A673 (cell line): ENCODE measurements around the gene CHD1. TPM values are rescaled to one million over a fixed set of nuclear protein-coding genes. Genes with fewer than 3 reads are reported as not detected.

Source experiments
- BruUV-seq: library from RNA; stranded (reverse); fragments of 400-500 nt; replicated peaks from 2 replicates; lab custom pipeline; 2021; lab: Mats Ljungman, UMichigan
- CTCF ChIA-PET: fragments of 300-600 bp; sonication (Branson Sonifier 250); formaldehyde crosslinking; loops from one replicate; lab custom pipeline; 2022; ENCODE audit warnings: antibody characterized with exemption; lab: Charles Lee
- POLR2A ChIA-PET: fragments of 300-600 bp; sonication (Branson Sonifier 250); formaldehyde crosslinking; loops from one replicate; lab custom pipeline; 2022; ENCODE audit warnings: antibody characterized with exemption; ENCODE audit not compliant: low non-redundant PET; lab: Charles Lee
- DNase-seq: peaks from one replicate; pipeline ENCODE4 v3.0.0-alpha.2; 2015; ENCODE audit warnings: low spot score
- H3K27ac ChIP-seq: fragments of 200-600 bp; sonication (generic); 2 replicates; pipeline ENCODE4 v1.5.1; 2016; ENCODE audit warnings: mixed run types, low read depth, mild to moderate bottlenecking, mixed read lengths, antibody characterized with exemption, low read length; ENCODE audit not compliant: poor library complexity, severe bottlenecking
- H3K27me3 ChIP-seq: fragments of 200-600 bp; sonication (generic); replicated peaks from 2 replicates; pipeline ENCODE4 v1.6.1; 2017; ENCODE audit warnings: mixed run types, low read depth, mild to moderate bottlenecking, mixed read lengths, antibody characterized with exemption, low read length; ENCODE audit not compliant: insufficient read depth, poor library complexity
- H3K36me3 ChIP-seq: fragments of 200-600 bp; sonication (generic); 2 replicates; pipeline ENCODE4 v1.6.1; 2016; ENCODE audit warnings: mixed run types, mild to moderate bottlenecking, mixed read lengths, antibody characterized with exemption, low read length; ENCODE audit not compliant: insufficient read depth, poor library complexity, severe bottlenecking
- H3K4me1 ChIP-seq: fragments of 200-600 bp; sonication (generic); 2 replicates; pipeline ENCODE4 v1.6.1; 2017; ENCODE audit warnings: mixed run types, mild to moderate bottlenecking, mixed read lengths, antibody characterized with exemption, low read length; ENCODE audit not compliant: insufficient read depth, poor library complexity, severe bottlenecking
- H3K4me3 ChIP-seq: fragments of 200-600 bp; sonication (generic); 2 replicates; pipeline ENCODE4 v1.5.1; 2016; ENCODE audit warnings: low read depth, mixed run types, mild to moderate bottlenecking, mixed read lengths, low read length; ENCODE audit not compliant: poor library complexity, severe bottlenecking
- H3K9me3 ChIP-seq: fragments of 200-600 bp; sonication (generic); 2 replicates; pipeline ENCODE4 v1.6.1; 2016; ENCODE audit warnings: mixed run types, low read depth, mild to moderate bottlenecking, mixed read lengths, antibody characterized with exemption, low read length; ENCODE audit not compliant: poor library complexity, severe bottlenecking
- EZH2 ChIP-seq: fragments of 200-600 bp; sonication (generic); IDR thresholded peaks from 2 replicates; pipeline ENCODE4 v1.6.1; 2017; ENCODE audit warnings: borderline replicate concordance, low read depth, mild to moderate bottlenecking, mixed read lengths, antibody characterized with exemption, low read length; ENCODE audit not compliant: poor library complexity, severe bottlenecking
- intact Hi-C: fragments of 100-400 bp; cut with micrococcal nuclease; formaldehyde crosslinking; loops from one replicate; pipeline ENCODE4 v1.10.0; 2022; ENCODE audit not compliant: unreplicated experiment
- total RNA-seq: library from RNA; stranded (reverse); gene quantifications from 2 replicates; pipeline ENCODE4 v1.2.3, GENCODE V29; 2021
- TF ChIP-seq, protein P1 (sequence below): fragments of 300-800, 200-600 bp; sonication (generic); conservative IDR thresholded peaks from 2 replicates; pipeline ENCODE4 v1.5.1; 2017; ENCODE audit warnings: low read depth, mild to moderate bottlenecking, antibody characterized with exemption, low read length, moderate library complexity, mixed read lengths

The CHD1 gene
- total RNA-seq, 1 experiment from 2014 or later: 61.0 TPM

DNA sequence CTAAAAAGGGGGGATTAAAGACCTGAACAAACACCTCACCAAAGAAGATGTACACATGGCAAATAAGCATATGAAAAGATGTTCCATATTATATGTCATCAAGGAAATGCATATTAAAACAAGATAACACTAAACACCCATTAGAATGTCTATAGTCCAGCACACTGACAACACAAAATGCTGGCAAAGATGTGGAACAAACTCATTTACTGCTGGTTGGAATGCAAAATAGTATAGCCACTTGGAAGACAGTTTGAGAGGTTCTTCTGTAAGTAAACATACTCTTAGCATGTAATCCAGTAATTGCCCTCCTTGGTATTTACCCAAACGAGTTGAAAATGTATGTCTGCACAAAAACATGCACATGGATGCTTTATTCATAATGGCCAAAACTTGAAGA, 81.8 kb downstream of the CHD1 start:
- no peak for DNase-seq
- ChIA-PET POLR2A (no interaction called here), CTCF (interaction anchor here (0.6 kb wide), 1 partner anchor 37 kb away, joined by 3 read pairs; no protein-coding TSS in a partner anchor)
- H3K4me3 ChIP-seq: no peak overlapping the region
- H3K27me3 ChIP-seq: no peaks in the 10 kb centered on the region
- H3K4me1 ChIP-seq: no peaks in the 10 kb centered on the region
- no peak for TF ChIP-seq EZH2
- TF ChIP-seq, protein P1, sequence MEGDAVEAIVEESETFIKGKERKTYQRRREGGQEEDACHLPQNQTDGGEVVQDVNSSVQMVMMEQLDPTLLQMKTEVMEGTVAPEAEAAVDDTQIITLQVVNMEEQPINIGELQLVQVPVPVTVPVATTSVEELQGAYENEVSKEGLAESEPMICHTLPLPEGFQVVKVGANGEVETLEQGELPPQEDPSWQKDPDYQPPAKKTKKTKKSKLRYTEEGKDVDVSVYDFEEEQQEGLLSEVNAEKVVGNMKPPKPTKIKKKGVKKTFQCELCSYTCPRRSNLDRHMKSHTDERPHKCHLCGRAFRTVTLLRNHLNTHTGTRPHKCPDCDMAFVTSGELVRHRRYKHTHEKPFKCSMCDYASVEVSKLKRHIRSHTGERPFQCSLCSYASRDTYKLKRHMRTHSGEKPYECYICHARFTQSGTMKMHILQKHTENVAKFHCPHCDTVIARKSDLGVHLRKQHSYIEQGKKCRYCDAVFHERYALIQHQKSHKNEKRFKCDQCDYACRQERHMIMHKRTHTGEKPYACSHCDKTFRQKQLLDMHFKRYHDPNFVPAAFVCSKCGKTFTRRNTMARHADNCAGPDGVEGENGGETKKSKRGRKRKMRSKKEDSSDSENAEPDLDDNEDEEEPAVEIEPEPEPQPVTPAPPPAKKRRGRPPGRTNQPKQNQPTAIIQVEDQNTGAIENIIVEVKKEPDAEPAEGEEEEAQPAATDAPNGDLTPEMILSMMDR: no peak
- H3K27ac ChIP-seq: no peak overlapping the region
- intact Hi-C loops: no loop called here
- BruUV-seq: no TSS peak
- peaks cover 15% of the 10 kb centered on the region for H3K9me3 ChIP-seq
- no peaks in the 10 kb centered on the region for H3K36me3 ChIP-seq

DNA sequence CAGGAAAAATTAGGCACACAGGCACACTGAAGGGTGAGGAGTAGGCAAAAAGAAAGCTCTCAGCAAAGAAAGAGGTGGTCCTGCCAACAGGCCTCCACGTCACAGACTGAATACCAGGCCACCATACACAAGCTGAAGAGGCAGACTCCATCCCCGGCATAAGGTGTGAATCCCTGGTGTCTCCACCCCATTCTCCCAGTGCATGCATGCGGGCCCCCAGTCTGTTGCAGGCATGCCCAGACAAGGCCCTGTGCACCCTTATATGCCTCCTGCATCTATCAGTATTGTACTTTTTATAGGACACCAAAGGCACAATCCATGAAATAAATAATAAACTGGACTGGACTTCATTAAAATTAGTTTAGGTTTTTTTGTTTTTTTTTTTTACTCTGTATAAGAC, 82.3 kb downstream of the CHD1 start:
- POLR2A ChIA-PET: no interaction called here
- CTCF ChIA-PET: no interaction called here
- no TSS peak for BruUV-seq

DNA sequence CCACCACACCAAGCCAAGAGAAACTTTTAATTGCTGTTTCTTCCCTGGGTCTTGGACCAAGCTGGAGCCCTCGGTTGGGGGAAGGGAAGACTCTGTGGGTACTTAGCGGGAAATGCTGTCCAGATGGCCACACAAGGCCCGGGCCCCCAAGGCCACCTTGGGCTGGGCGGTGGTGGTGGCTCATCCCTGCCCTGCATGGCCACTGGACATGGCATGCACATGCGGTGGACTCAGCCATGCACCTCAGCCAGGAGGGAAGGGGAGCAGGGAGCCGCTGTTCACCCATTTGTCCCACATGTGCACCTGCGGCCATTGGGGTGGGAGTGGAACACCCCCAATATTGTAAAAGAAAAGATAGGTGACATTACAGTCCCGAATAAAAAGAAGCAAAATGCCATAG, 82.9 kb downstream of the CHD1 start:
- ChIA-PET CTCF (no interaction called here), POLR2A (no interaction called here)
- H3K27ac ChIP-seq: no peak overlapping the region
- BruUV-seq: no TSS peak
- no peaks in the 10 kb centered on the region for H3K27me3 ChIP-seq
- intact Hi-C loops: no loop called here
- no peak for TF ChIP-seq EZH2
- TF ChIP-seq, protein P1: no peak
- H3K4me1 ChIP-seq: no peaks in the 10 kb centered on the region
- DNase-seq: no peak
- H3K36me3 ChIP-seq: no peaks in the 10 kb centered on the region
- peaks cover 15% of the 10 kb centered on the region for H3K9me3 ChIP-seq
- no peak overlapping the region for H3K4me3 ChIP-seq

More for the DNA sequence above, 82.3 kb downstream of the CHD1 start:
- Histone ChIP-seq H3K4me1 (no peaks in the 10 kb centered on the region), H3K4me3 (no peak overlapping the region), H3K27ac (no peak overlapping the region), H3K36me3 (no peaks in the 10 kb centered on the region), H3K9me3 (peaks cover 15% of the 10 kb centered on the region), H3K27me3 (no peaks in the 10 kb centered on the region)
- no peak for TF ChIP-seq EZH2
- TF ChIP-seq, protein P1: no peak
- no peak for DNase-seq
- intact Hi-C loops: no loop called here
